ENCODE results near the gene ZFR.
"Not testable (repeated sequence)": the region's sequence is repeated elsewhere in the genome, so short reads cannot be mapped to it uniquely, and the experiment has no call there.

Gene ZFR

GRCh38 chr5:32436553-32437242, 7.8 kb downstream of the ZFR start:
- Histone ChIP-seq H3K27me3 (no peaks in the 10 kb centered on the region), H3K4me1 (no peaks in the 10 kb centered on the region; the same call in 1 of the 2 replicates), H3K36me3 (peaks cover 21% of the 10 kb centered on the region), H3K4me3 (ENCODE audit: low read depth, low read length) (no peak overlapping the region), H3K9me3 (no peaks in the 10 kb centered on the region)
- no peak for DNase-seq
- TF ChIP-seq, protein P1, sequence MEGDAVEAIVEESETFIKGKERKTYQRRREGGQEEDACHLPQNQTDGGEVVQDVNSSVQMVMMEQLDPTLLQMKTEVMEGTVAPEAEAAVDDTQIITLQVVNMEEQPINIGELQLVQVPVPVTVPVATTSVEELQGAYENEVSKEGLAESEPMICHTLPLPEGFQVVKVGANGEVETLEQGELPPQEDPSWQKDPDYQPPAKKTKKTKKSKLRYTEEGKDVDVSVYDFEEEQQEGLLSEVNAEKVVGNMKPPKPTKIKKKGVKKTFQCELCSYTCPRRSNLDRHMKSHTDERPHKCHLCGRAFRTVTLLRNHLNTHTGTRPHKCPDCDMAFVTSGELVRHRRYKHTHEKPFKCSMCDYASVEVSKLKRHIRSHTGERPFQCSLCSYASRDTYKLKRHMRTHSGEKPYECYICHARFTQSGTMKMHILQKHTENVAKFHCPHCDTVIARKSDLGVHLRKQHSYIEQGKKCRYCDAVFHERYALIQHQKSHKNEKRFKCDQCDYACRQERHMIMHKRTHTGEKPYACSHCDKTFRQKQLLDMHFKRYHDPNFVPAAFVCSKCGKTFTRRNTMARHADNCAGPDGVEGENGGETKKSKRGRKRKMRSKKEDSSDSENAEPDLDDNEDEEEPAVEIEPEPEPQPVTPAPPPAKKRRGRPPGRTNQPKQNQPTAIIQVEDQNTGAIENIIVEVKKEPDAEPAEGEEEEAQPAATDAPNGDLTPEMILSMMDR (IDR thresholded peaks at IDR 0.05; ENCODE audit: low read depth, low read length) = no peak

- H3K4me1 ChIP-seq = no peaks in the 10 kb centered on the region
- H3K36me3 ChIP-seq = peaks cover 21% of the 10 kb centered on the region
- H3K9me3 ChIP-seq = no peaks in the 10 kb centered on the region
- DNase-seq = no peak
- H3K4me3 ChIP-seq (ENCODE audit: low read depth, low read length) = no peak overlapping the region
- no peaks in the 10 kb centered on the region for H3K27me3 ChIP-seq
- TF ChIP-seq, protein P1 (IDR thresholded peaks at IDR 0.05; ENCODE audit: low read depth, low read length) = no peak
Measured at GRCh38 chr5:32435383-32435782, 9.2 kb downstream of the ZFR start.

- TF ChIP-seq, protein P1 (IDR thresholded peaks at IDR 0.05; ENCODE audit: low read depth, low read length) = no peak
- Histone ChIP-seq H3K4me1 (no peaks in the 10 kb centered on the region), H3K9me3 (no peaks in the 10 kb centered on the region), H3K36me3 (peaks cover 20% of the 10 kb centered on the region), H3K4me3 (ENCODE audit: low read depth, low read length) (no peak overlapping the region), H3K27me3 (no peaks in the 10 kb centered on the region)
- DNase-seq = no peak
Measured at GRCh38 chr5:32434221-32434620, 10.3 kb downstream of the ZFR start.

DNA sequence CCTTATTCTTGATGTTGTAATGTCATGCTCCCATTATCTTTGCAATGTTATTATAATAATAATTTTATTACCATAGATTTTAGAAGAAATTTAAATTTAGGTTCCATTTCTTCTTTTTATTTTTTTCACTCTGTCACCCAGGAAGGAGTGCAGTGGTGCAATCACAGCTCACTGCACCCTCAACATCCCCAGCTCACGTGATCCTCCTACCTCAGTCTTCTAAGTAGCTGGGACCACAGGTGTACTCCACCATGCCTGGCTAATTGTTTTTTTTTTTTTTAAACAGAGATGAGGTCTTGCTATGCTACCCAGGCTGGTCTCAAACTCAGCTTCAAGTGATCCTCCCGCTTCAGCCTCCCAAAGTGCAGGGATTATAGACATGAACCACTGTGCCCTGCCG, 11.9 kb downstream of the ZFR start:
- peaks cover 27% of the 10 kb centered on the region for H3K36me3 ChIP-seq
- TF ChIP-seq, protein P1 (IDR thresholded peaks at IDR 0.05; ENCODE audit: low read depth, low read length) = no peak
- no peak for DNase-seq

GRCh38 chr5:32430825-32431224, 13.7 kb downstream of the ZFR start:
- H3K36me3 ChIP-seq = peaks cover 28% of the 10 kb centered on the region
- not testable (repeated sequence) for H3K4me3 ChIP-seq (ENCODE audit: low read depth, low read length); DNase-seq; H3K27me3 ChIP-seq; H3K9me3 ChIP-seq; H3K4me1 ChIP-seq

More for the DNA sequence above, 11.9 kb downstream of the ZFR start:
- Histone ChIP-seq H3K4me1 (no peaks in the 10 kb centered on the region), H3K9me3 (no peaks in the 10 kb centered on the region), H3K4me3 (ENCODE audit: low read depth, low read length) (no peak overlapping the region), H3K27me3 (no peaks in the 10 kb centered on the region)

DNA sequence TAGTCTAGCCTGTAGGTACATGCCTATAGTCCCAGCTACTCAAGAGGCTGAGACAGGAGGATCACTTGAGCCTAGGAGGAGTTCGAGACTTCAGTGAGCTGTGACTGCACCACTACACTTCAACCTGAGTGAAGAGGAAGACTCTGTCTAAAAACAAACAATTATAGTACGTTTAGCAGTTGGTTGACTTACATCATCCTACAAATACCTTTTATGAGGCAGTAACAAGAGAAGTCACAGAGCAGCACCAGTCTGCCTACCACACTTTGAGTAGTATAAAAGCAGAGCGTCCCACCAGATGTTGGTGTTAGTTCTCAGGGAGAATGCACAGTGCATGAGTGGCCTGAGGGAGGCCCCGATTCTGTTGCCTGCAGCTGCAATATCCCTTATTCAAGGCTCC, 16.1 kb downstream of the ZFR start:
- peaks cover 29% of the 10 kb centered on the region for H3K36me3 ChIP-seq
- no peaks in the 10 kb centered on the region for H3K4me1 ChIP-seq
- 0 out of 2 replicates have a peak, but pooled peaks cover 3% of the 10 kb centered on the region for H3K9me3 ChIP-seq
- TF ChIP-seq, protein P1 (IDR thresholded peaks at IDR 0.05; ENCODE audit: low read depth, low read length) = no peak
- no peak for DNase-seq
- no peak overlapping the region for H3K4me3 ChIP-seq (ENCODE audit: low read depth, low read length)
- no peaks in the 10 kb centered on the region for H3K27me3 ChIP-seq

Measured in BE2C (cell line).